Measurements from ENCODE around the gene HPD. TPM values are rescaled to one million over a fixed set of nuclear protein-coding genes. Genes with fewer than 3 reads are reported as not detected.

Gene HPD
- polyA plus RNA-seq, 3 donors: 0.19 to 0.75 TPM; not detected in 1

DNA sequence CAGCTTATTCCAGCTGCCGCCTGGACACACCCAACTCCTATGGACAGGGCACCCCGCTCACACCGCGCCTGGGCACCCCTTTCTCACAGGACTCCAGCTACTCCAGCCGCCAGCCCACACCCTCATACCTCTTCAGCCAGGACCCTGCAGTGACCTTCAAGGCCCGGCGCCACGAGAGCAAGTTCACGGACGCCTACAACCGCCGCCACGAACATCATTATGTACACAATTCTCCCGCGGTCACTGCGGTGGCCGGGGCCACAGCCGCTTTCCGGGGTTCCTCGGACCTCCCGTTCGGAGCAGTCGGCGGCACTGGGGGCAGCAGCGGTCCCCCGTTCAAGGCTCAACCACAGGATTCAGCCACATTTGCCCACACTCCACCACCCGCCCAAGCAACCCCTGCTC is 48.9 kb downstream of the HPD start:
- no peak overlapping the region for H3K27ac ChIP-seq (ENCODE audit: low read depth in 1 of 2, low read length in 2 of 2)
- 95% methylated on average over 27 of the region's 27 CpGs for WGBS (ENCODE audit: insufficient coverage)
- Mint-ChIP-seq H3K27me3 (ENCODE audit: low read depth in 3 of 3) (peaks cover 0 to 5% (median under 1%) of the 10 kb centered on the region in 3 donors), H3K36me3 (peaks cover 33 to 55% of the 10 kb centered on the region in 2 donors), H3K4me3 (peak overlapping the region in 1 of 2 donors; percentile 37), H3K4me1 (peaks cover 62% of the 10 kb centered on the region), H3K27ac (no peak overlapping the region), H3K9me3 (peaks cover 0 to 2% (median 0%) of the 10 kb centered on the region in 7 donors)
- peaks cover 62 to 72% of the 10 kb centered on the region in 2 donors for H3K4me1 ChIP-seq (ENCODE audit: control insufficient read depth in 1 of 2, insufficient read depth in 2 of 2, low read length in 2 of 2)
- H3K9me3 ChIP-seq (replicated peaks in 1 of 2; ENCODE audit: control insufficient read depth in 1 of 2, insufficient read depth in 1 of 2, low read length in 2 of 2): no peaks in the 10 kb centered on the region
- TF ChIP-seq CTCF (IDR thresholded peaks at IDR 0.05): no peak
- intact Hi-C loops (cut with micrococcal nuclease): loop anchor here in 1 of 2 donors (5.0 kb wide), 1 partner anchor 32 kb away; no protein-coding TSS in a partner anchor
- H3K9ac ChIP-seq (ENCODE audit: insufficient read depth, low read length, poor library complexity, severe bottlenecking): no peak overlapping the region
- H3K4me3 ChIP-seq (replicated peaks in 1 of 3; ENCODE audit: low read depth in 2 of 3, low read length in 3 of 3): no peak overlapping the region
- peaks cover 42 to 55% of the 10 kb centered on the region in 2 donors for H3K36me3 ChIP-seq (replicated peaks in 1 of 2; ENCODE audit: control insufficient read depth in 1 of 2, insufficient read depth in 2 of 2, low read length in 2 of 2)
- no peak overlapping the region for H3K4me2 ChIP-seq (replicated peaks; ENCODE audit: extremely low read depth, low read length, poor library complexity, severe bottlenecking)
- no peak overlapping the region for H2AFZ ChIP-seq (ENCODE audit: insufficient read depth, low read depth, low read length, poor library complexity, severe bottlenecking)
- peaks cover 98% of the 10 kb centered on the region for H4K20me1 ChIP-seq (ENCODE audit: insufficient read depth, low read length)
- peaks cover 98% of the 10 kb centered on the region for H3K79me2 ChIP-seq (ENCODE audit: insufficient read depth, low read length)
- H3K27me3 ChIP-seq (ENCODE audit: control insufficient read depth in 2 of 2, insufficient read depth in 2 of 2, low read length in 2 of 2): no peaks in the 10 kb centered on the region
- no peak for DNase-seq

DNA sequence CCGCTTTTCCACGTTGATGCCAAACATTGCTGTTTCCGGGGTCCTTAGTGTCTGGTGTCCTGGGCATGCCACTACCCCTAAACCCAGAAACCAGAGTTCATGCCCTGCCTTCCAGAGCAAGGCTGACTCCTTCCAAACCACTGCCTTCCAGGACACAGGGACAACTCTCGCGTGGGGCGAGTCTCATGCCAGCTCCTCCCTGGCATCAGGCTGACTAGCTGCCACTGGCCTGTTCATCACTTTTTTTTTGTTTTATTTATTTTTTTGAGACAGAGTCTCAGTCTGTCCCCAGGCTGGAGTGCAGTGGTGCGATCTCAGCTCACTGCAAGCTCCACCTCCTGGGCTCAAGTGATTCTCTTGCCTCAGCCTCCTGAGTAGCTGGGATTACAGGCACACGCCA is 50.0 kb downstream of the HPD start:
- peak overlapping the region in 2 of 7 donors; percentile 38 to 63 for H3K27ac Mint-ChIP-seq
- Histone ChIP-seq H3K79me2 (ENCODE audit: insufficient read depth, low read length) (peaks cover 94% of the 10 kb centered on the region), H3K4me3 (replicated peaks in 1 of 3; ENCODE audit: low read depth in 2 of 3, low read length in 3 of 3) (no peak overlapping the region), H3K27me3 (ENCODE audit: control insufficient read depth in 2 of 2, insufficient read depth in 2 of 2, low read length in 2 of 2) (no peaks in the 10 kb centered on the region), H3K4me2 (replicated peaks; ENCODE audit: extremely low read depth, low read length, poor library complexity, severe bottlenecking) (no peak overlapping the region), H3K4me1 (ENCODE audit: control insufficient read depth in 1 of 2, insufficient read depth in 2 of 2, low read length in 2 of 2) (peaks cover 58 to 68% of the 10 kb centered on the region in 2 donors), H3K9ac (ENCODE audit: insufficient read depth, low read length, poor library complexity, severe bottlenecking) (no peak overlapping the region), H3K36me3 (replicated peaks in 1 of 2; ENCODE audit: control insufficient read depth in 1 of 2, insufficient read depth in 2 of 2, low read length in 2 of 2) (peaks cover 38 to 50% of the 10 kb centered on the region in 2 donors), H4K20me1 (ENCODE audit: insufficient read depth, low read length) (peaks cover 90% of the 10 kb centered on the region), H3K9me3 (replicated peaks in 1 of 2; ENCODE audit: control insufficient read depth in 1 of 2, insufficient read depth in 1 of 2, low read length in 2 of 2) (no peaks in the 10 kb centered on the region), H3K27ac (ENCODE audit: low read depth in 1 of 2, low read length in 2 of 2) (no peak overlapping the region), H2AFZ (ENCODE audit: insufficient read depth, low read depth, low read length, poor library complexity, severe bottlenecking) (no peak overlapping the region)
- no peak for DNase-seq
- H3K36me3 Mint-ChIP-seq: peaks cover 31 to 52% of the 10 kb centered on the region in 2 donors
- H3K4me3 Mint-ChIP-seq: peak overlapping the region in 1 of 2 donors; percentile 13
- H3K27me3 Mint-ChIP-seq (ENCODE audit: low read depth in 3 of 3): peaks cover 0 to 5% (median 4%) of the 10 kb centered on the region in 3 donors
- H3K4me1 Mint-ChIP-seq: peaks cover 58% of the 10 kb centered on the region
- 98% methylated on average over 7 of the region's 8 CpGs for WGBS (ENCODE audit: insufficient coverage)
- intact Hi-C loops (cut with micrococcal nuclease): no loop called here
- H3K9me3 Mint-ChIP-seq: peaks cover 0 to 3% (median 0%) of the 10 kb centered on the region in 7 donors
- no peak for TF ChIP-seq CTCF (IDR thresholded peaks at IDR 0.05)
